GM21825 (cell line): ENCODE results near the gene HMOX2.

Experiments
- ATAC-seq: cut with Tn5 transposase; IDR thresholded peaks from one replicate; pipeline ENCODE4 v1.9.1; 2021; ENCODE audit warnings: mild to moderate bottlenecking, moderate library complexity; ENCODE audit not compliant: unreplicated experiment

Gene HMOX2

GRCh38 chr16:4522051-4522581 is 45.9 kb downstream of the HMOX2 start:
- ATAC-seq, result no peak

GRCh38 chr16:4523686-4524085 is 47.5 kb downstream of the HMOX2 start:
- ATAC-seq, result no peak

- no peak for ATAC-seq
Observed at GRCh38 chr16:4524571-4524970, 48.4 kb downstream of the HMOX2 start.

- ATAC-seq, result no peak
Observed at GRCh38 chr16:4525069-4525468, 48.9 kb downstream of the HMOX2 start.

- no peak for ATAC-seq
Observed at GRCh38 chr16:4525634-4526277, 49.6 kb downstream of the HMOX2 start.

- no peak for ATAC-seq
Observed at GRCh38 chr16:4529085-4530060, 53.2 kb downstream of the HMOX2 start.

- ATAC-seq, result no peak
Observed at GRCh38 chr16:4531811-4532210, 55.6 kb downstream of the HMOX2 start.

- no peak for ATAC-seq
Observed at GRCh38 chr16:4532238-4532637, 56.0 kb downstream of the HMOX2 start.

- no peak for ATAC-seq
Observed at GRCh38 chr16:4533490-4533889, 57.3 kb downstream of the HMOX2 start.

GRCh38 chr16:4534151-4534790 is 58.1 kb downstream of the HMOX2 start:
- no peak for ATAC-seq

GRCh38 chr16:4535627-4536108 is 59.5 kb downstream of the HMOX2 start:
- ATAC-seq, result no peak

- ATAC-seq, result no peak
Observed at GRCh38 chr16:4536391-4537106, 60.4 kb downstream of the HMOX2 start.

- ATAC-seq, result peak; percentile 4
Observed at GRCh38 chr16:4537376-4538343, 61.5 kb downstream of the HMOX2 start.

- peak; percentile 76 for ATAC-seq
Observed at GRCh38 chr16:4538350-4539235, 62.4 kb downstream of the HMOX2 start, which contains the start of gene CDIP1. CDIP1 (minus strand) TSS chr16:4538773; CDS start chr16:4514130, 24,643 bp downstream.

- no peak for ATAC-seq
Observed at GRCh38 chr16:4539716-4540284, 63.6 kb downstream of the HMOX2 start.

GRCh38 chr16:4544473-4544872 is 68.3 kb downstream of the HMOX2 start:
- ATAC-seq, result no peak

GRCh38 chr16:4548124-4548523 is 71.9 kb downstream of the HMOX2 start:
- no peak for ATAC-seq

GRCh38 chr16:4550591-4550990 is 74.4 kb downstream of the HMOX2 start:
- no peak for ATAC-seq
